ENCODE data around the gene SLC6A3. TPM values are rescaled to one million over a fixed set of nuclear protein-coding genes. Genes with fewer than 3 reads are reported as not detected.
"Not testable (repeated sequence)": the region's sequence is repeated elsewhere in the genome, so short reads cannot be mapped to it uniquely, and the experiment has no call there.

Gene SLC6A3
- total RNA-seq, 1 donor from 2014 or later, result not detected

GRCh38 chr5:1360861-1361260 lies 84.4 kb downstream of the SLC6A3 start:
- DNase-seq (ENCODE audit: low spot score, unreplicated experiment), result no peak
- Mint-ChIP-seq H3K36me3 (ENCODE audit: insufficient read depth) (no peaks in the 10 kb centered on the region), H3K4me1 (ENCODE audit: low read depth) (peaks cover 2% of the 10 kb centered on the region), H3K4me3 (ENCODE audit: low read depth) (no peak overlapping the region), H3K27me3 (peaks cover 35% of the 10 kb centered on the region), H3K27ac (no peak overlapping the region), H3K9me3 (ENCODE audit: low read depth) (no peaks in the 10 kb centered on the region)
- no peak for TF ChIP-seq CTCF (IDR thresholded peaks at IDR 0.05; ENCODE audit: unreplicated experiment)

GRCh38 chr5:1360367-1360766 lies 84.9 kb downstream of the SLC6A3 start:
- H3K4me3 Mint-ChIP-seq (ENCODE audit: low read depth); H3K36me3 Mint-ChIP-seq (ENCODE audit: insufficient read depth); DNase-seq (ENCODE audit: low spot score, unreplicated experiment); H3K4me1 Mint-ChIP-seq (ENCODE audit: low read depth); H3K9me3 Mint-ChIP-seq (ENCODE audit: low read depth); H3K27ac Mint-ChIP-seq: not testable (repeated sequence)
- peaks cover 31% of the 10 kb centered on the region for H3K27me3 Mint-ChIP-seq

GRCh38 chr5:1359713-1360112 lies 85.5 kb downstream of the SLC6A3 start:
- TF ChIP-seq CTCF (IDR thresholded peaks at IDR 0.05; ENCODE audit: unreplicated experiment), result no peak
- no peak overlapping the region for H3K27ac Mint-ChIP-seq
- no peak overlapping the region for H3K4me3 Mint-ChIP-seq (ENCODE audit: low read depth)
- H3K4me1 Mint-ChIP-seq (ENCODE audit: low read depth), result peaks cover 2% of the 10 kb centered on the region
- H3K36me3 Mint-ChIP-seq (ENCODE audit: insufficient read depth), result no peaks in the 10 kb centered on the region
- DNase-seq (ENCODE audit: low spot score, unreplicated experiment), result no peak
- peaks cover 32% of the 10 kb centered on the region for H3K27me3 Mint-ChIP-seq
- no peaks in the 10 kb centered on the region for H3K9me3 Mint-ChIP-seq (ENCODE audit: low read depth)

- Mint-ChIP-seq H3K4me3 (ENCODE audit: low read depth) (no peak overlapping the region), H3K27ac (no peak overlapping the region), H3K36me3 (ENCODE audit: insufficient read depth) (no peaks in the 10 kb centered on the region), H3K4me1 (ENCODE audit: low read depth) (peaks cover 2% of the 10 kb centered on the region), H3K9me3 (ENCODE audit: low read depth) (no peaks in the 10 kb centered on the region), H3K27me3 (peaks cover 32% of the 10 kb centered on the region)
- TF ChIP-seq CTCF (IDR thresholded peaks at IDR 0.05; ENCODE audit: unreplicated experiment), result no peak
- DNase-seq (ENCODE audit: low spot score, unreplicated experiment), result no peak
These were observed 86.1 kb downstream of the SLC6A3 start for GRCh38 chr5:1359031-1359645.

GRCh38 chr5:1358726-1359025 lies 86.6 kb downstream of the SLC6A3 start:
- Mint-ChIP-seq H3K36me3 (ENCODE audit: insufficient read depth) (no peaks in the 10 kb centered on the region), H3K27me3 (peaks cover 27% of the 10 kb centered on the region), H3K27ac (no peak overlapping the region), H3K9me3 (ENCODE audit: low read depth) (no peaks in the 10 kb centered on the region), H3K4me1 (ENCODE audit: low read depth) (peaks cover 2% of the 10 kb centered on the region), H3K4me3 (ENCODE audit: low read depth) (no peak overlapping the region)
- DNase-seq (ENCODE audit: low spot score, unreplicated experiment), result no peak
- TF ChIP-seq CTCF (IDR thresholded peaks at IDR 0.05; ENCODE audit: unreplicated experiment), result no peak

GRCh38 chr5:1357946-1358725 lies 87.1 kb downstream of the SLC6A3 start:
- no peak for DNase-seq (ENCODE audit: low spot score, unreplicated experiment)
- H3K4me1 Mint-ChIP-seq (ENCODE audit: low read depth), result peaks cover 2% of the 10 kb centered on the region
- H3K27me3 Mint-ChIP-seq, result peaks cover 25% of the 10 kb centered on the region
- no peak overlapping the region for H3K4me3 Mint-ChIP-seq (ENCODE audit: low read depth)
- no peak for TF ChIP-seq CTCF (IDR thresholded peaks at IDR 0.05; ENCODE audit: unreplicated experiment)
- no peak overlapping the region for H3K27ac Mint-ChIP-seq
- H3K36me3 Mint-ChIP-seq (ENCODE audit: insufficient read depth), result no peaks in the 10 kb centered on the region
- no peaks in the 10 kb centered on the region for H3K9me3 Mint-ChIP-seq (ENCODE audit: low read depth)

All from progenitor cell of endocrine pancreas (in vitro differentiated cells).